A549 treated with CpdA at 1 μM for 4 hours (cell line): ENCODE measurements around the gene WDR12. TPM values are rescaled to one million over a fixed set of nuclear protein-coding genes. Genes with fewer than 3 reads are reported as not detected.

Experiments used
- total RNA-seq: library from RNA; stranded (reverse); fragments of 200-300 nt; extraction: Qiagen RNA extraction; gene quantifications from 5 replicates; pipeline ENCODE4 v1.2.3, GENCODE V29; 2022; ENCODE audit warnings: low read depth

Gene WDR12
- 63.2 to 85.8 TPM (median 74.2 TPM) in 5 replicates for total RNA-seq

GRCh38 chr2:202911512-202912341 lies at the start of gene WDR12, which contains the start of gene CARF:
Gene WDR12 (minus strand): TSS chr2:202911673. CDS start chr2:202911476, 197 bp downstream.
Gene CARF (plus strand): TSS chr2:202912275. CDS start chr2:202941903, 29,628 bp downstream.

DNA sequence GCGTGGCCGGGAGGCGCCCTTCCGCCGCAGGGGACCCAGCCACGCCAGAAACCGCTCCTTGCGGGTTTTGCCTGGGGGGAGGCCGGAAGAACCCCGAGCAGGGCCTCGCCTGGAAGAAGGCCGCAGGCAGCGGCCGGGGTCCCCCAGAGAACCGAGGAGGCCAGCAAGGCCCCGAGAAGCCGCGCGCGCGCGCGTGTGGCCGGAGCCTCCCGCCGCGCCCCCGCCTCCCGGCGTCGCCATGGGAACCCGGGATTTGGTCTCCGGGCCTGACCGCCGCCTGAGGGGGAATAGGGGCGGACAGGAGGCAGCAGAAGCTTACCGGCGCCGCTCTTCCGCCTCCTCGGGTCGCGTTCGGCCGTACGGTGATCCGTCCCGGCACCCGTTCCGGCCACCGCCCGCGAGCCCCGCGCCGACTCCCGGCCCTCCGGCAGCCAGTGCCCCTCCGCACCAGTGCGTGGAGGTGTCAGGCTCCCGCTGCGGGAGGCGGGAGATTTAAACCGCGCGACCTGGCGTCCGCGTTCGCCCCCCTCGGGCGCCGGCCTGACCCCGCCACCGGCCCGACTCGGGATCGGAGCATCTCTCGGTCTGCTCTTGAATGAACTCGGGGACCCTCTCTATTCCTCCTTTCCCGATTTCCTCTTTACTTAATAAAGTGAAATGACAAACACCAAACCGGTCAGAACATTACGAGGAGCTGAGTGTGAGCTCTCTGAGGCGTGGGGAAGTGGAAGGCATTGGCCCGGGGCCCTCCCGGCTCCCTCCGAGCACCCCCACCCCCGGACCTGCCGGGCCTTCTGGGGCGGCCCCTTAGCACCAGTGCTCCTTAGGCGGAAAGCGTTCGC lies 40.0 kb downstream of the WDR12 start, which contains the start of gene ICA1L:
TSS of gene ICA1L (minus strand) at position 467 of the 842 bp plus-strand sequence. CDS start 42,757 bp downstream, outside the sequence.

Other genes with a start within 250 kb of the WDR12 start
- 1.1 to 2.1 TPM (median 1.8 TPM) in 5 replicates for gene ICA1L, start 39.9 kb downstream of the WDR12 start, total RNA-seq
- 0.47 to 1.4 TPM (median 1.3 TPM) in 5 replicates for gene CARF, start 602 bp upstream of the WDR12 start, total RNA-seq
- gene NBEAL1, start 103.2 kb upstream of the WDR12 start, total RNA-seq, result 3.5 to 5.5 TPM (median 5.2 TPM) in 5 replicates